Activated CD4-positive, CD25-positive, alpha-beta regulatory T cell treated with anti-CD3 and anti-CD28 coated beads, Interleukin-2, amount 50 U/mL, for 24 hours (primary cell): ENCODE data around the gene GON7.

ENCODE experiments used
- ATAC-seq, 2 donors: fragments of 150-1000 bp; cut with Tn5 transposase; one replicate each; pipeline ENCODE4 v1.10.0; 2021; ENCODE audit warnings: mild to moderate bottlenecking in 1 of 2, moderate library complexity in 1 of 2

Gene GON7

DNA sequence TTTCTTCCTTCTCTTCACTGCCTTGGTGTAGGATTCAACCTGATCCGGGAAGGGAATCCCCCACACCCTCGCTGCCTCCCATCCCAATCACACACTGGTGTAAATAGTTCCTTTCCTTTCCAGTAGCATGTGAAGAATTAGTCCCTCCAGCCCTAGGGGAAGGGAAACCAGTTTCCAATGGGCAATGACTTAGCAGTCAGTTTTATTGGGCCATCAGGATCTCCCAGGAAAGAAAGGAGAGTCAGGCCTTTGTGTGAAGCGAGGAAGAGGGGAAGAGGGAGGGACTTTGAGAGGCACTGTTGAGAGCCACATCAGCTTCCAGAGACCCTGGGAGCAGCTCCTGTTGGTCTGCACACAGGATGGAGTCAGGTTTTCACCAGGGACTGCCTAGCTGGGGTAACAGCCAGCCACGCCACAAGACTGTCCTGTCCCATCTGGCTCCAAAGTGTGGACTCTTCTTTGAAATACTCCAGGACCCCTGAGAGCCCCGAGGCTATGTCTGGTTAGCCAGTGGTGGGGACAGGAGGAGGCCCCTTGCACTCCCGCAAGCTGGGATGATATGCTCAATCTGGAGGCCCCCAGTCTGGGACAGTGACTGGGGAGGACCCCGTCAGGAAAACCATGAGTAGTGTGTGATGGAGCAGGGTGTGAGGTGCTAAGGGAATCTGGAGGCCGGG lies 50.0 kb downstream of the GON7 start:
- no peak for ATAC-seq

DNA sequence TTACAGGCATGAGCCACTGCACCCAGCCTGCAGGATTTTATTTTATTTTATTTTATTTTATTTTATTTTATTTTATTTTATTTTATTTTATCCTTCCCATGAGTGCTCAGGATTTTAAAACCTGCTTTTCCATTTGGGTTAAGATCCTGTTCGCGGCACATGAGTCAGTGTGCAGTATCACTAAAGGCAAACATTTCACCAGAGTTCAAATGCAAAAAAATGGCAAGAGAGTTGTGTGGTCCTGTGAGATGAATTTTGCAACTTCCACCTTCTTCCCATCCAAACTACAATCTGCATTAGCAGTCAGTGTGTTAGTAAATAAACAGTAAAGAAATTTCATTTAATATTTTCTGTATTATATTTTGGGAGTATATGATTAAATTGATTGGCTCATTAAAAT lies 51.2 kb downstream of the GON7 start:
- no peak for ATAC-seq

DNA sequence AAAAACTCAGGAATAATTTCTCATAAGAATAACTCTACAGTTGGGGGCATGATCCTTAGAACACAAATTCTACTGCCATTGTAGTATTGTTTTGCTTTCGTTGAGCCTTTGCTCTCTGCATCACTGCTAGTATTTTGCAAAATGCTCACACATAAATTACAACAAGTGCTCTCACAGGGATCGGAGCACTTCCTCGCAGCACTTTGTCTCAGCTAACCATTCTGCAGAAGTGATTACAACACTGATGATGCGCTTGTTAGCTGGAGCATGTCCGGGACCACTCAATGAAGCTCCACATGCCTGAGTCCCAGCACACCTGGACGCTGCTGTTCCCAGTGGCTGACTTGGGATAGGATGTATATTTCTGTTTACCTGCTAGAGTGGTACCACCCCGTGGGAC lies 53.7 kb downstream of the GON7 start:
- no peak for ATAC-seq
